ENCODE data around the gene SPATA31A7.
"Not testable (repeated sequence)": the region's sequence is repeated elsewhere in the genome, so short reads cannot be mapped to it uniquely, and the experiment has no call there.

The SPATA31A7 gene

DNA sequence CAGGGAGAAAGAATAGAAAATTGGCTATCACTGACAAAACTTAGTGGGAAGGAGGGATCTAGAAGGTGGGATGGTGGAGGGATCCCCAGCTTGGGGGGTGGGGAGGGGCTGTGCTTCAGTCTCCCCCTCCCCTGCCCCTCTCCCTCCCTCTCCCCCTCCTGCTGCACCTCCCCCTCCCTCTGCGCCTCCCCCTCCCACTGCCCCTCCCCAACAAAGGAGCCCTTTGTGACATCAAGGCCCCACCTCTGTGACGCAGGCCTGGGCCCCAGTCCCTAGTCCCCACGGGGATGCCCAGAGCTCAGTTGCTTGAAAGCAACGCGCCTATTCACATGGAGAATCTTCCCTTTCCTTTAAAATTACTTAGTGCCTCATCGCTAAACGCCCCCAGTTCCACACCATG, at the start of gene SPATA31A7:
Gene SPATA31A7 (plus strand): TSS at position 301 of the 400 bp plus-strand sequence. CDS start 29 bp downstream, at position 330.
- not testable (repeated sequence) for DNase-seq

DNA sequence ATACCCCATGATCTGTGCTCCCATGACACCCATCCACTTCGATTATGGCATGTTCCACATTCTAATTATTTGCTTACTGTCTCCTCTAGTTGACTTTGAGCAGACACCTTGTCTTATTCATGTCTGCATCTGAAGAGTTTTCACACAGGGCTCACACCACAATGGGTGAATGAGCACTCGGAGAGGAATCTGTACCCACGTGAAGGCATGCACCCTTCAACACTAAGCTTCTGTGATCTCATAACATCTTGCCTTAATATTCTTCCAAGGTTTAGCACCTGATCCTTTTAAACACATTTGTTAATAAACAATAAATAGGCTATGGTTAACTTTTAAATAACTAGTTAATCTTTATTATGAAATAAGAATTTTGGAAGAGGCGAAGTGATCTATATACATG, 36.6 kb downstream of the SPATA31A7 start:
- DNase-seq = not testable (repeated sequence)
